Mesothelial cell of epicardium (in vitro differentiated cells): ENCODE data around the gene ACOXL. TPM values are rescaled to one million over a fixed set of nuclear protein-coding genes. Genes with fewer than 3 reads are reported as not detected.

ENCODE experiments used
- DNase-seq, 2 experiments: peaks; one replicate each; pipeline ENCODE4 v3.0.0; 2021; ENCODE audit warnings: low spot score in 2 of 2; ENCODE audit not compliant: unreplicated experiment in 2 of 2
- H3K27ac Mint-ChIP-seq: 2 replicates; pipeline ENCODE4 v1.8.0; 2021; ENCODE audit warnings: mixed read lengths
- H3K27me3 Mint-ChIP-seq: 2 replicates; pipeline ENCODE4 v1.8.0; 2021; ENCODE audit warnings: low read depth, mixed read lengths
- H3K36me3 Mint-ChIP-seq: 2 replicates; pipeline ENCODE4 v1.8.0; 2021; ENCODE audit warnings: mixed read lengths
- H3K4me1 Mint-ChIP-seq: 2 replicates; pipeline ENCODE4 v1.8.0; 2021; ENCODE audit warnings: mixed read lengths
- H3K4me3 Mint-ChIP-seq: 2 replicates; pipeline ENCODE4 v1.8.0; 2021; ENCODE audit warnings: mild to moderate bottlenecking, moderate library complexity, mixed read lengths
- H3K9me3 Mint-ChIP-seq: 2 replicates; pipeline ENCODE4 v1.8.0; 2021; ENCODE audit warnings: mixed read lengths
- CTCF ChIP-seq: fragments of 200-600 bp; sonication (generic); IDR thresholded peaks from one replicate; pipeline ENCODE4 v1.5.0; 2021; ENCODE audit warnings: antibody characterized with exemption; ENCODE audit not compliant: unreplicated experiment
- total RNA-seq: library from RNA; stranded (reverse); gene quantifications from 3 replicates; pipeline ENCODE4 v1.2.1, GENCODE V29; 2021

Gene ACOXL
- total RNA-seq, 1 donor from 2014 or later = 0.20 TPM

GRCh38 chr2:110802208-110802932, 70.0 kb downstream of the ACOXL start:
- Mint-ChIP-seq H3K4me1 (no peaks in the 10 kb centered on the region), H3K9me3 (peaks cover 8% of the 10 kb centered on the region), H3K4me3 (no peak overlapping the region), H3K36me3 (no peaks in the 10 kb centered on the region), H3K27me3 (peaks cover 49% of the 10 kb centered on the region), H3K27ac (no peak overlapping the region)
- TF ChIP-seq CTCF = no peak
- DNase-seq = no peak

- no peak for DNase-seq
- H3K27me3 Mint-ChIP-seq = peaks cover 43% of the 10 kb centered on the region
- H3K9me3 Mint-ChIP-seq = peaks cover 8% of the 10 kb centered on the region
- no peaks in the 10 kb centered on the region for H3K36me3 Mint-ChIP-seq
- no peak for TF ChIP-seq CTCF
- H3K4me1 Mint-ChIP-seq = no peaks in the 10 kb centered on the region
- no peak overlapping the region for H3K4me3 Mint-ChIP-seq
- no peak overlapping the region for H3K27ac Mint-ChIP-seq
Measured at GRCh38 chr2:110804433-110804832, 72.1 kb downstream of the ACOXL start.

GRCh38 chr2:110804915-110805314, 72.5 kb downstream of the ACOXL start:
- Mint-ChIP-seq H3K27ac (no peak overlapping the region), H3K9me3 (peaks cover 8% of the 10 kb centered on the region), H3K36me3 (no peaks in the 10 kb centered on the region), H3K27me3 (peaks cover 42% of the 10 kb centered on the region), H3K4me3 (no peak overlapping the region), H3K4me1 (no peaks in the 10 kb centered on the region)
- TF ChIP-seq CTCF = no peak
- DNase-seq = no peak

GRCh38 chr2:110805894-110806452, 73.6 kb downstream of the ACOXL start:
- no peaks in the 10 kb centered on the region for H3K4me1 Mint-ChIP-seq
- no peak overlapping the region for H3K27ac Mint-ChIP-seq
- DNase-seq = no peak
- H3K9me3 Mint-ChIP-seq = peaks cover 8% of the 10 kb centered on the region
- no peak for TF ChIP-seq CTCF
- H3K27me3 Mint-ChIP-seq = peaks cover 35% of the 10 kb centered on the region
- H3K4me3 Mint-ChIP-seq = no peak overlapping the region
- no peaks in the 10 kb centered on the region for H3K36me3 Mint-ChIP-seq

- H3K27me3 Mint-ChIP-seq = peaks cover 25% of the 10 kb centered on the region
- no peaks in the 10 kb centered on the region for H3K4me1 Mint-ChIP-seq
- no peak for TF ChIP-seq CTCF
- H3K27ac Mint-ChIP-seq = no peak overlapping the region
- peaks cover 8% of the 10 kb centered on the region for H3K9me3 Mint-ChIP-seq
- H3K4me3 Mint-ChIP-seq = no peak overlapping the region
- H3K36me3 Mint-ChIP-seq = no peaks in the 10 kb centered on the region
- no peak for DNase-seq
Measured at GRCh38 chr2:110807522-110807921, 75.1 kb downstream of the ACOXL start.
